ENCODE results near the gene HSPA2.

- TF ChIP-seq CTCF (IDR thresholded peaks at IDR 0.05) (no peak), POLR2A (IDR thresholded peaks at IDR 0.05) (no peak)
Measured at GRCh38 chr14:64515053-64515452, 25.5 kb upstream of the HSPA2 start.

Data from testis (tissue), 2 donors.